IMR-90 (cell line): ENCODE measurements around the gene IFIT1B. TPM values are rescaled to one million over a fixed set of nuclear protein-coding genes. Genes with fewer than 3 reads are reported as not detected.

Source experiments
- polyA plus RNA-seq, 3 experiments: library from polyadenylated mRNA; depleted of rRNA; stranded (reverse); fragments of >200 nt; gene quantifications; 2 replicates each; pipeline ENCODE4 v1.2.3, GENCODE V29; 2012; ENCODE audit warnings: low replicate concordance in 1 of 3
- total RNA-seq: library from RNA; depleted of rRNA; stranded (reverse); fragments of >200 nt; gene quantifications from 2 replicates; pipeline ENCODE4 v1.2.3, GENCODE V29; 2012; rRNA removed

The IFIT1B gene
- total and polyA plus RNA-seq, 2 of the 4 experiments (the other 2 are of a cell fraction): not detected

Other genes starting within 250 kb of the IFIT1B start
- gene CH25H, start 170.7 kb upstream of the IFIT1B start, total RNA-seq: 0.18 TPM in 1 of 2 replicates, not detected in the other
- gene CH25H, start 170.7 kb upstream of the IFIT1B start, polyA plus RNA-seq (2012; rRNA removed): 0.12 and 0.19 TPM in 2 replicates
- gene LIPA, start 126.3 kb upstream of the IFIT1B start, total RNA-seq: 31.9 and 32.5 TPM in 2 replicates
- gene LIPA, start 126.3 kb upstream of the IFIT1B start, polyA plus RNA-seq (2012; rRNA removed): 16.7 and 23.1 TPM in 2 replicates
- gene IFIT2, start 76.0 kb upstream of the IFIT1B start, total RNA-seq: 1.9 and 2.2 TPM in 2 replicates
- 0.67 and 1.1 TPM in 2 replicates for gene IFIT2, start 76.0 kb upstream of the IFIT1B start, polyA plus RNA-seq (2012; rRNA removed)
- gene IFIT3, start 50.1 kb upstream of the IFIT1B start, total RNA-seq: 7.3 and 7.8 TPM in 2 replicates
- 2.8 and 3.5 TPM in 2 replicates for gene IFIT3, start 50.1 kb upstream of the IFIT1B start, polyA plus RNA-seq (2012; rRNA removed)
- gene IFIT1, start 14.6 kb downstream of the IFIT1B start, total RNA-seq: 6.8 and 7.5 TPM in 2 replicates
- 4.5 and 6.1 TPM in 2 replicates for gene IFIT1, start 14.6 kb downstream of the IFIT1B start, polyA plus RNA-seq (2012; rRNA removed)
- gene IFIT5, start 36.5 kb downstream of the IFIT1B start, total RNA-seq: 18.1 and 21.7 TPM in 2 replicates
- gene IFIT5, start 36.5 kb downstream of the IFIT1B start, polyA plus RNA-seq (2012; rRNA removed): 3.9 and 5.2 TPM in 2 replicates
- 1.6 and 2.2 TPM in 2 replicates for gene SLC16A12, start 157.5 kb downstream of the IFIT1B start, total RNA-seq
- gene SLC16A12, start 157.5 kb downstream of the IFIT1B start, polyA plus RNA-seq (2012; rRNA removed): 1.0 and 1.4 TPM in 2 replicates